Measurements from ENCODE around the gene C11orf54.
A peak's percentile ranks its signal among the peaks of the same experiment; 100 is the strongest.

DNA sequence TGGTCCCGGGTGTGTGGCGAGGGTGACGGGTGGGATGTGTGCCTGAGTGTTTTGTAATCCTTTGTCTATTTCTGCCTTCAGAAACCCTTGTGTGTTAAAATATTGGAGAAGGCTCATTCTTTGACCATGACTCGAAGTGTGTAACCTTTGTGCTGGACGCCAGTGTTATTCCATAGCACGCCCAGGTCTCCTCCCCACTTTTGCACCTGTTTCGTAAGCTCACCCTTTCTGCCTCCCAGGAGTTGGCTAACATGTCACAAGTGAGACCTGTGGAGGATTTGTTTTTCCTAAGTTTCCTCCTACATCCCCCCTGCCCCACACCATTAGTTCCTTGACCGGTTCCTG lies 382 bp downstream of the C11orf54 start:
- TF ChIP-seq, protein P1, sequence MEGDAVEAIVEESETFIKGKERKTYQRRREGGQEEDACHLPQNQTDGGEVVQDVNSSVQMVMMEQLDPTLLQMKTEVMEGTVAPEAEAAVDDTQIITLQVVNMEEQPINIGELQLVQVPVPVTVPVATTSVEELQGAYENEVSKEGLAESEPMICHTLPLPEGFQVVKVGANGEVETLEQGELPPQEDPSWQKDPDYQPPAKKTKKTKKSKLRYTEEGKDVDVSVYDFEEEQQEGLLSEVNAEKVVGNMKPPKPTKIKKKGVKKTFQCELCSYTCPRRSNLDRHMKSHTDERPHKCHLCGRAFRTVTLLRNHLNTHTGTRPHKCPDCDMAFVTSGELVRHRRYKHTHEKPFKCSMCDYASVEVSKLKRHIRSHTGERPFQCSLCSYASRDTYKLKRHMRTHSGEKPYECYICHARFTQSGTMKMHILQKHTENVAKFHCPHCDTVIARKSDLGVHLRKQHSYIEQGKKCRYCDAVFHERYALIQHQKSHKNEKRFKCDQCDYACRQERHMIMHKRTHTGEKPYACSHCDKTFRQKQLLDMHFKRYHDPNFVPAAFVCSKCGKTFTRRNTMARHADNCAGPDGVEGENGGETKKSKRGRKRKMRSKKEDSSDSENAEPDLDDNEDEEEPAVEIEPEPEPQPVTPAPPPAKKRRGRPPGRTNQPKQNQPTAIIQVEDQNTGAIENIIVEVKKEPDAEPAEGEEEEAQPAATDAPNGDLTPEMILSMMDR (IDR thresholded peaks at IDR 0.05; ENCODE audit: low read depth, low read length): no peak
- TF ChIP-seq POLR2A (IDR thresholded peaks at IDR 0.05; ENCODE audit: extremely low read depth, insufficient read length) (no peak), MAX (IDR thresholded peaks at IDR 0.05; ENCODE audit: low read depth, low read length) (peak; percentile 32; the same call in 1 of the 2 replicates)

Measured in NB4 (cell line).